ENCODE results near the gene SLX4IP.

The SLX4IP gene

GRCh38 chr20:10433623-10434466 lies 1.3 kb upstream of the SLX4IP start, which contains the start of gene MKKS (continued):
- TF ChIP-seq EGR2 (tag by site-specific recombination; IDR thresholded peaks at IDR 0.05; ENCODE audit: low read depth) (peak; percentile 49; the same call in 1 of the 2 replicates), ZNF155 (tag by site-specific recombination; IDR thresholded peaks at IDR 0.05) (no peak), GLIS2 (tag by site-specific recombination; IDR thresholded peaks at IDR 0.05) (peak; percentile 50), ZNF18 (tag by site-specific recombination; IDR thresholded peaks at IDR 0.05) (no peak), ZFP69B (tag by site-specific recombination; IDR thresholded peaks at IDR 0.05) (no peak), SP3 (tag by site-specific recombination; IDR thresholded peaks at IDR 0.05) (peak; percentile 66), ZXDB (tag by site-specific recombination; IDR thresholded peaks at IDR 0.05) (peak; percentile 12), SETDB1 (IDR thresholded peaks at IDR 0.05; ENCODE audit: insufficient read length, low read length) (peak; percentile 34), ZNF335 (tag by site-specific recombination; conservative IDR thresholded peaks at IDR 0.05) (peak; percentile 78), ZEB2 (tag by site-specific recombination; IDR thresholded peaks at IDR 0.05) (0 out of 2 replicates have a peak, but pooled peaks have one; percentile 46)

DNA sequence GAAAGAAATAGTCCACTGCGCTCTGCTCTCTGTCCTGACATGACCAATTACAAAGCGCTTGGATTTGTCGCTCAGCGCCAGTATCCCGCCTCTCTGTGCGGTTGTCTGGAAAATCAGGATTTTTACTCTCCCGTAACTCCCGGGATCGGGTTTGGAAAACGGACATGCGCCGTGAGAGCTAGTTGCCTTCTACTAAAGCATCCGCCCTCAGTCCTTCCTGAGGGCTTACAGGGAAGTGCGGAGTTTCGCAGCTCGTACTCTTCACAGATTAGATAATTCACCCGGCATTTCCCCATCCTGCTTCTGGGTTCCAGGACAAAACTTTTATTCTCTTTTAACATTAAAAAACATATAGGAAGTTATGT lies 656 bp upstream of the SLX4IP start:
- Histone ChIP-seq H3K36me3 (ENCODE audit: control insufficient read depth in 2 of 2, insufficient read depth in 1 of 2, low read length in 2 of 2) (peaks cover 0 to 3% of the 10 kb centered on the region in 2 experiments; a peak in 1 of 3 replicates), H3K4me1 (ENCODE audit: control insufficient read depth, insufficient read depth, low read length) (no peaks in the 10 kb centered on the region), H3K27ac (ENCODE audit: extremely low read depth, low read depth, low read length) (peak overlapping the region; percentile 85), H3K4me3 (ENCODE audit: low read depth, low read length) (peak overlapping the region; percentile 67), H3K9me3 (ENCODE audit: control insufficient read depth, insufficient read depth, low read depth, low read length) (no peaks in the 10 kb centered on the region)
- ChIA-PET CTCF (interaction anchor here (0.6 to 3.8 kb wide), 9 partner anchors 7 to 1054 kb away, joined by 3 to 22 read pairs (median 4); no protein-coding TSS in a partner anchor), POLR2A (interaction anchor here (0.6 to 2.4 kb wide), 25 partner anchors 9 to 1026 kb away, joined by 3 to 12 read pairs (median 4); partner anchors contain the start of genes ANKEF1, JAG1, PAK5 and SNAP25)
- TF ChIP-seq ZSCAN18 (tag by site-specific recombination; IDR thresholded peaks at IDR 0.05): no peak
- TF ChIP-seq SP2 (tag by site-specific recombination; IDR thresholded peaks at IDR 0.05): peak; percentile 53
- TF ChIP-seq, protein P1, sequence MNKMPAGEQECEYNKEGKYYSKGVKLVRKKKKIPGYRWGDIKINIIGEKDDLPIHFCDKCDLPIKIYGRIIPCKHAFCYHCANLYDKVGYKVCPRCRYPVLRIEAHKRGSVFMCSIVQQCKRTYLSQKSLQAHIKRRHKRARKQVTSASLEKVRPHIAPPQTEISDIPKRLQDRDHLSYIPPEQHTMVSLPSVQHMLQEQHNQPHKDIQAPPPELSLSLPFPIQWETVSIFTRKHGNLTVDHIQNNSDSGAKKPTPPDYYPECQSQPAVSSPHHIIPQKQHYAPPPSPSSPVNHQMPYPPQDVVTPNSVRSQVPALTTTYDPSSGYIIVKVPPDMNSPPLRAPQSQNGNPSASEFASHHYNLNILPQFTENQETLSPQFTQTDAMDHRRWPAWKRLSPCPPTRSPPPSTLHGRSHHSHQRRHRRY (tag by site-specific recombination; IDR thresholded peaks at IDR 0.05): no peak
- TF ChIP-seq PRDM10 (tag by site-specific recombination; IDR thresholded peaks at IDR 0.05): peak; percentile 3; the same call in 1 of the 2 replicates

Measured in HEK293 (cell line).